Uterus (tissue), 4 donors: ENCODE results near the gene CCL1. TPM values are rescaled to one million over a fixed set of nuclear protein-coding genes. Genes with fewer than 3 reads are reported as not detected.

Source experiments
- DNase-seq, 2 donors: peaks; one replicate each; pipeline ENCODE4 v3.0.0-alpha.2; 2019 to 2020
- H3K27ac ChIP-seq, 2 donors: fragments of 200-600 bp; sonication (generic); 1 replicate in 1 of 2; 2 replicates in 1 of 2; pipeline ENCODE4 v1.5.1; 2016 to 2018
- H3K27me3 ChIP-seq, 2 donors: fragments of 200-600 bp; sonication (generic); one replicate each; pipeline ENCODE4 v1.5.1; 2018 to 2019; ENCODE audit warnings: control low read depth in 1 of 2
- H3K36me3 ChIP-seq, 2 donors: fragments of 200-600 bp; sonication (generic); one replicate each; pipeline ENCODE4 v1.5.1; 2019; ENCODE audit warnings: control low read depth in 1 of 2
- H3K4me1 ChIP-seq, 2 donors: fragments of 200-600 bp; sonication (generic); one replicate each; pipeline ENCODE4 v1.5.1; 2018 to 2019; ENCODE audit warnings: control low read depth in 1 of 2
- H3K4me3 ChIP-seq, 2 donors: fragments of 200-600 bp; sonication (generic); 1 replicate in 1 of 2; 2 replicates in 1 of 2; pipeline ENCODE4 v1.5.1; 2018 to 2019; ENCODE audit warnings: mild to moderate bottlenecking in 1 of 2
- H3K9me3 ChIP-seq, 2 donors: fragments of 200-600 bp; sonication (generic); one replicate each; pipeline ENCODE4 v1.5.1; 2019; ENCODE audit warnings: control low read depth in 1 of 2
- POLR2A ChIP-seq, 2 donors: fragments of 450-650 bp; IDR thresholded peaks; one replicate each; pipeline ENCODE4 v1.6.1; 2016; ENCODE audit warnings: antibody characterized with exemption in 2 of 2, mild to moderate bottlenecking in 1 of 2, moderate library complexity in 1 of 2
- intact Hi-C: fragments of 100-400 bp; cut with DNase I; formaldehyde crosslinking; loops from one replicate; pipeline ENCODE4 v1.15.1; 2023; ENCODE audit warnings: low total_unique reads
- total RNA-seq, 4 donors: library from RNA; depleted of rRNA in 3 of 4; stranded (reverse); fragments of >200 nt in 3 of 4; gene quantifications; one replicate each; pipeline versions ENCODE4 v1.1.0 to v1.2.4, GENCODE V29; 2014 to 2023
- TF ChIP-seq, protein P1 (sequence below), 4 experiments: fragments of 200-600 bp in 2 of 4; fragments of 450-650 bp in 2 of 4; sonication (generic) in 2 of 4; IDR thresholded peaks; one replicate each; pipeline ENCODE4 v1.5.1; 2016 to 2019; ENCODE audit warnings: antibody characterized with exemption in 4 of 4, mild to moderate bottlenecking in 2 of 4, moderate library complexity in 1 of 4
- donor health status: DM: yes; HTN: yes; CAD: no.

CCL1 gene, protein sequence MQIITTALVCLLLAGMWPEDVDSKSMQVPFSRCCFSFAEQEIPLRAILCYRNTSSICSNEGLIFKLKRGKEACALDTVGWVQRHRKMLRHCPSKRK
- total RNA-seq = not detected

DNA sequence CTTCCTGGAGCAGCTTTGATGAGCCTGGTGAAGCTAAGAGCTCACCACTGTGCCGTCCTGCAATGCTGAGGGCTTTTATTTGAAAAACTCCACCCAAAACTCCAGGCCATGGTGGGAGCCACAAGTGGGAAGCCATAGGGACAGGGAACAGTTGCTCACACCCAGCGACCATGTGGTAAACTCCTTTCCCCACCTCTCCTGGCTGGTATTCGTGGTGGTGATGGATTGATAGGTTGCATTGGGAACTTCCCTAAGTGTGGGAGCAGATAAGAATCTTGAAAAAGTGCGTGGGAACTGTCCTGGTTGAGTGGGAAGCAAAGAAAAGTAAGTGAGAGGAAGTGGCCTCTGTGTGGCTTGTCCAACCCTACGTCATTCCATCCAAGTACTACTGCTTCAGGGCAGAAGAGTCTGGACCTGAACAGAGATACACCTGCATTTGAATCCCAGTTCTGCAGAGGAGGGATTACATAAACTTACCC is at the start of gene CCL1:
Gene CCL1, minus strand, starts transcription at position 51 of the 479 bp plus-strand sequence. CDS start 72 bp downstream, outside the sequence.
- DNase-seq = no peak
- Histone ChIP-seq H3K4me3 (no peak within 1 kb of the TSS), H3K36me3 (no peaks in the 10 kb centered on the region), H3K27me3 (no peaks in the 10 kb centered on the region), H3K9me3 (no peaks in the 10 kb centered on the region), H3K27ac (no peak within 1 kb of the TSS), H3K4me1 (no peaks in the 10 kb centered on the region)
- TF ChIP-seq, protein P1, sequence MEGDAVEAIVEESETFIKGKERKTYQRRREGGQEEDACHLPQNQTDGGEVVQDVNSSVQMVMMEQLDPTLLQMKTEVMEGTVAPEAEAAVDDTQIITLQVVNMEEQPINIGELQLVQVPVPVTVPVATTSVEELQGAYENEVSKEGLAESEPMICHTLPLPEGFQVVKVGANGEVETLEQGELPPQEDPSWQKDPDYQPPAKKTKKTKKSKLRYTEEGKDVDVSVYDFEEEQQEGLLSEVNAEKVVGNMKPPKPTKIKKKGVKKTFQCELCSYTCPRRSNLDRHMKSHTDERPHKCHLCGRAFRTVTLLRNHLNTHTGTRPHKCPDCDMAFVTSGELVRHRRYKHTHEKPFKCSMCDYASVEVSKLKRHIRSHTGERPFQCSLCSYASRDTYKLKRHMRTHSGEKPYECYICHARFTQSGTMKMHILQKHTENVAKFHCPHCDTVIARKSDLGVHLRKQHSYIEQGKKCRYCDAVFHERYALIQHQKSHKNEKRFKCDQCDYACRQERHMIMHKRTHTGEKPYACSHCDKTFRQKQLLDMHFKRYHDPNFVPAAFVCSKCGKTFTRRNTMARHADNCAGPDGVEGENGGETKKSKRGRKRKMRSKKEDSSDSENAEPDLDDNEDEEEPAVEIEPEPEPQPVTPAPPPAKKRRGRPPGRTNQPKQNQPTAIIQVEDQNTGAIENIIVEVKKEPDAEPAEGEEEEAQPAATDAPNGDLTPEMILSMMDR (IDR thresholded peaks at IDR 0.05) = no peak
- no peak for TF ChIP-seq POLR2A (IDR thresholded peaks at IDR 0.05)
- intact Hi-C loops = loop anchor here (5.0 kb wide), 1 partner anchor 166 kb away; no protein-coding TSS in a partner anchor

DNA sequence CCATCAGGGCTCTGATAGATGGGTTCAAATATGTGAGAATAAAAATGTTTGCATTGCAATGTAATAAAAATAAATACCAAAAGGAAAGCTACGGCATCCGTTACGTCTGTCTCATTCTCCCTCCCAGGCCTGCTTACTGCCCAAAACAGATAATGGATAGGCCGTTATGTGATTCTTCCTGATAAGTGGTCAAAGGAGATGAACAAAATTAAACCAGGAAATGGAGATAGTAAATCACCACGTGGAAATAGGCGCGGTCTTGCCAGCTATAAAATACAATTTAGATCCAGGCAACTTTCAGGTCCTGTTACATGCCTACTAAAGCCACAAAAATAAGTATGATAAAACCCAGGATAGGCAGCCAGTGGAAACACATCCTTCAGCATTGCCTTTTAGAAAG is 49.5 kb upstream of the CCL1 start:
- Histone ChIP-seq H3K36me3 (no peaks in the 10 kb centered on the region), H3K9me3 (no peaks in the 10 kb centered on the region), H3K27ac (no peak overlapping the region), H3K27me3 (no peaks in the 10 kb centered on the region), H3K4me3 (no peak overlapping the region), H3K4me1 (no peaks in the 10 kb centered on the region)
- intact Hi-C loops = no loop called here
- no peak for DNase-seq
- TF ChIP-seq, protein P1 (IDR thresholded peaks at IDR 0.05) = no peak
- no peak for TF ChIP-seq POLR2A (IDR thresholded peaks at IDR 0.05)

DNA sequence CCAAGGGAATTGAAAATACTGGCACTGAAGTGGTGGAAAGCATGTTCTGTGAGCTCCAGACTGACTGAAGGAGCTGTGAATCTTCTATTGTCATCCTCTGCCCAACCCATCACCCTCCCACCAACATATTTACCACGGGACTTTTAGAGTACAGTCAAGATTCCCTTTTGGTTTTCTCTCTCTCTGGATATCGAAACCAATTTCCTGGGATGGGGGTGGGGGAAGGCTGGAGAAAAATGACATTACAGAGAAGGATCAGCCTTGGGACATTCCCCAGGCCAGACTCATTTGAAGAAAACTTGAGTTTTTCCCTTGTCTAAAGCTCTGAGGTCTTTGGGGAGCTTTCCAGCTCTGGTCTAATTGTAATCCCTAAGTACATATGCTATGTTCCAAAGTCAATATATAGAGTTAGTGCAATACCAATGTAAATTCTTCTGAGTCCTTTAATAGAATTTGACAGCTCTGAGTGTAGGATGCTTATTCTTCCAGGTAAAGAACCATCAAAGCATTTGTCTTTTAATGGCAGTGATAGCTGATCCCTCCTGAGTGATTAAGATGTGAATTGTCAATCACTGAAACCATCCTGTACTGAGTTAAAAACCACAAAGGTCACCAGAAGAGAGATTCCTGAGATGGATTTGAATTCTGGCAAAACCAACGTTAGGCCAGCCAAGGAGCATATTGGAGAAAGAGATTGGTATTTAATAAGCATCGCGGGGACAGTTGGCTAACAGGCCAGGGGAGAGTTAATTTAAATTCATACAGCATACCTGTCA is 48.8 kb upstream of the CCL1 start:
- no peaks in the 10 kb centered on the region for H3K4me1 ChIP-seq
- no peaks in the 10 kb centered on the region for H3K9me3 ChIP-seq
- no peaks in the 10 kb centered on the region for H3K27me3 ChIP-seq
- H3K4me3 ChIP-seq = no peak overlapping the region
- DNase-seq = no peak
- intact Hi-C loops = no loop called here
- no peak overlapping the region for H3K27ac ChIP-seq
- TF ChIP-seq POLR2A (IDR thresholded peaks at IDR 0.05) = no peak
- TF ChIP-seq, protein P1 (IDR thresholded peaks at IDR 0.05) = no peak
- H3K36me3 ChIP-seq = no peaks in the 10 kb centered on the region

DNA sequence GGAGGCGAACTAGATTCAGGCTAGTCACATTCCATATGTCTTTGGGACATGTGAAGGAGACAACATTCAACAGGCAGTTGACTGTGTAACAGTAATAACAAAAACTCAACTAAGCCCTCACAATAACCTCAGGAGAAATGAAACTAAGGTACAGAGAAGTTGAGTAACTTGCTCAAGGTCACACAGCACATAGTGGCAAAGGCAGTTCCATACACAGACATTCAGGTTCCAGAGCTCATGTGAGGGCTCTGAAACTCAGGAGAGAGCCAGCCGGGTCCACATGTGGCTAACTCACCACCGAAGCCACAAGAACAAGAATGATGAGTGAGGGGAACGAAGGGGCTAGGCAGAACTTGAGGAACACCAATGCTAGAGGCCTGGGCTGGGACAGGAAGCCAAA is 46.3 kb upstream of the CCL1 start:
- Histone ChIP-seq H3K27me3 (no peaks in the 10 kb centered on the region), H3K27ac (no peak overlapping the region), H3K9me3 (no peaks in the 10 kb centered on the region), H3K4me1 (no peaks in the 10 kb centered on the region), H3K36me3 (no peaks in the 10 kb centered on the region), H3K4me3 (no peak overlapping the region)
- DNase-seq = no peak
- intact Hi-C loops = no loop called here
- TF ChIP-seq, protein P1 (IDR thresholded peaks at IDR 0.05) = no peak
- TF ChIP-seq POLR2A (IDR thresholded peaks at IDR 0.05) = no peak

DNA sequence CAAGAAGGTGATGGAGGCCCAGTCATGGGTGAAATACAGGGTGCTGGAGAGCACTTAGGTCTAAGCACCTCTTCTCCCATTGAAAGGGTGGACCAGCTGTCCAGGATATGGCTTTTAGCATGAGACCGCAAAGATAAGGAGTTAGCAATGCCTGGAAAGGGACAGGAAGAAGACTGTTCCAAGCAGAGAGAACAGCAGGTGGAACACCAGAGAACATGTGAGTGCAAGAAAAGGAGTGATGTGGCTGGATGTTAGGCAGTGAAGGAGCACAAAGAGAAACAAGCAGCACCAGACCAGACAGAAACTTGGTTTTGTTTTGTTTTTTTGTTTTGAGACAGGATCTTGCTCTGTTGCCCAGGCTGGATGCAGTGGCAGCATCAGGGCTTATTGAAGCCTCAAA is 45.4 kb upstream of the CCL1 start:
- no peak for TF ChIP-seq POLR2A (IDR thresholded peaks at IDR 0.05)
- TF ChIP-seq, protein P1 (IDR thresholded peaks at IDR 0.05) = no peak
- no peaks in the 10 kb centered on the region for H3K9me3 ChIP-seq
- DNase-seq = no peak
- H3K4me3 ChIP-seq = no peak overlapping the region
- H3K27ac ChIP-seq = no peak overlapping the region
- H3K27me3 ChIP-seq = no peaks in the 10 kb centered on the region
- no peaks in the 10 kb centered on the region for H3K4me1 ChIP-seq
- intact Hi-C loops = no loop called here
- no peaks in the 10 kb centered on the region for H3K36me3 ChIP-seq
